ENCODE measurements around the gene LTBP1.

GRCh38 chr2:33072614-33073013 is 125.9 kb downstream of the LTBP1 start:
- TF ChIP-seq POLR2A (IDR thresholded peaks at IDR 0.05; ENCODE audit: low read length) (no peak), RNF2 (IDR thresholded peaks at IDR 0.05; ENCODE audit: borderline replicate concordance, low read depth) (no peak), ESRRA (IDR thresholded peaks at IDR 0.05; ENCODE audit: borderline replicate concordance, low read length) (no peak), CEBPB (IDR thresholded peaks at IDR 0.05) (no peak), CTCF (IDR thresholded peaks at IDR 0.05) (no peak), HMGXB4 (CRISPR knock-in tag; IDR thresholded peaks at IDR 0.05; ENCODE audit: borderline replicate concordance) (no peak), SMC3 (IDR thresholded peaks at IDR 0.05) (no peak), RAD21 (conservative IDR thresholded peaks at IDR 0.05 in 1 of 2, IDR thresholded peaks at IDR 0.05 in 1 of 2) (no peak), JUNB (IDR thresholded peaks at IDR 0.05) (no peak; the same call in 1 of the 2 replicates), ZFP36 (IDR thresholded peaks at IDR 0.05; ENCODE audit: borderline replicate concordance, partially characterized antibody) (no peak), ZSCAN20 (CRISPR knock-in tag; IDR thresholded peaks at IDR 0.05) (no peak), E2F6 (IDR thresholded peaks at IDR 0.05; ENCODE audit: borderline replicate concordance, low read depth) (no peak)
- TF ChIP-seq, protein P1, sequence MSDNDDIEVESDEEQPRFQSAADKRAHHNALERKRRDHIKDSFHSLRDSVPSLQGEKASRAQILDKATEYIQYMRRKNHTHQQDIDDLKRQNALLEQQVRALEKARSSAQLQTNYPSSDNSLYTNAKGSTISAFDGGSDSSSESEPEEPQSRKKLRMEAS (IDR thresholded peaks at IDR 0.05) = no peak
